ENCODE data around the gene RRP7A.
"Not testable (repeated sequence)": the region's sequence is repeated elsewhere in the genome, so short reads cannot be mapped to it uniquely, and the experiment has no call there.

The RRP7A gene

GRCh38 chr22:42493393-42493792 lies 26.2 kb downstream of the RRP7A start:
- DNase-seq, result no peak

GRCh38 chr22:42492323-42492690 lies 27.3 kb downstream of the RRP7A start:
- no peak for DNase-seq

GRCh38 chr22:42490243-42490832 lies 29.3 kb downstream of the RRP7A start:
- DNase-seq, result no peak

- DNase-seq, result no peak
These were observed 30.6 kb downstream of the RRP7A start for GRCh38 chr22:42489000-42489399.

- no peak for DNase-seq
These were observed 35.1 kb downstream of the RRP7A start for GRCh38 chr22:42484506-42484905.

- DNase-seq, result not testable (repeated sequence)
These were observed 35.9 kb downstream of the RRP7A start for GRCh38 chr22:42483610-42484223.

GRCh38 chr22:42475122-42475521 lies 44.5 kb downstream of the RRP7A start:
- no peak for DNase-seq

- peak; percentile 69 for DNase-seq
These were observed 46.0 kb downstream of the RRP7A start for GRCh38 chr22:42473484-42474193.

GRCh38 chr22:42472671-42473070 lies 46.9 kb downstream of the RRP7A start:
- no peak for DNase-seq

GRCh38 chr22:42471441-42471840 lies 48.2 kb downstream of the RRP7A start:
- DNase-seq, result no peak

GRCh38 chr22:42470366-42471082 lies 49.1 kb downstream of the RRP7A start:
- DNase-seq, result no peak

- DNase-seq, result no peak
These were observed 50.8 kb downstream of the RRP7A start for GRCh38 chr22:42468841-42469240.

- peak; percentile 61 for DNase-seq
These were observed 57.6 kb downstream of the RRP7A start for GRCh38 chr22:42462016-42462415.

GRCh38 chr22:42461511-42461910 lies 58.1 kb downstream of the RRP7A start:
- peak; percentile 93 for DNase-seq

Measured in NCI-H69 (cell line).